GM12875 (cell line): ENCODE results near the gene ERC2.

Source experiments
- H3K4me3 ChIP-seq: one replicate; pipeline ENCODE4 v1.5.1; 2011; ENCODE audit warnings: low read depth, low read length, control low read depth
- TF ChIP-seq, protein P1 (sequence below): IDR thresholded peaks from 2 replicates; pipeline ENCODE4 v1.5.1; 2011; ENCODE audit warnings: low read depth, mild to moderate bottlenecking, control low read depth, inconsistent platforms, low read length, moderate library complexity, borderline replicate concordance; ENCODE audit not compliant: insufficient read depth

ERC2 gene

GRCh38 chr3:56291244-56291680 lies 177.0 kb downstream of the ERC2 start:
- H3K4me3 ChIP-seq: no peak overlapping the region
- TF ChIP-seq, protein P1, sequence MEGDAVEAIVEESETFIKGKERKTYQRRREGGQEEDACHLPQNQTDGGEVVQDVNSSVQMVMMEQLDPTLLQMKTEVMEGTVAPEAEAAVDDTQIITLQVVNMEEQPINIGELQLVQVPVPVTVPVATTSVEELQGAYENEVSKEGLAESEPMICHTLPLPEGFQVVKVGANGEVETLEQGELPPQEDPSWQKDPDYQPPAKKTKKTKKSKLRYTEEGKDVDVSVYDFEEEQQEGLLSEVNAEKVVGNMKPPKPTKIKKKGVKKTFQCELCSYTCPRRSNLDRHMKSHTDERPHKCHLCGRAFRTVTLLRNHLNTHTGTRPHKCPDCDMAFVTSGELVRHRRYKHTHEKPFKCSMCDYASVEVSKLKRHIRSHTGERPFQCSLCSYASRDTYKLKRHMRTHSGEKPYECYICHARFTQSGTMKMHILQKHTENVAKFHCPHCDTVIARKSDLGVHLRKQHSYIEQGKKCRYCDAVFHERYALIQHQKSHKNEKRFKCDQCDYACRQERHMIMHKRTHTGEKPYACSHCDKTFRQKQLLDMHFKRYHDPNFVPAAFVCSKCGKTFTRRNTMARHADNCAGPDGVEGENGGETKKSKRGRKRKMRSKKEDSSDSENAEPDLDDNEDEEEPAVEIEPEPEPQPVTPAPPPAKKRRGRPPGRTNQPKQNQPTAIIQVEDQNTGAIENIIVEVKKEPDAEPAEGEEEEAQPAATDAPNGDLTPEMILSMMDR: no peak

GRCh38 chr3:56290374-56290773 lies 177.9 kb downstream of the ERC2 start:
- no peak overlapping the region for H3K4me3 ChIP-seq
- TF ChIP-seq, protein P1: no peak

- TF ChIP-seq, protein P1: no peak
- no peak overlapping the region for H3K4me3 ChIP-seq
Measured at GRCh38 chr3:56288258-56288657, 180.0 kb downstream of the ERC2 start.

DNA sequence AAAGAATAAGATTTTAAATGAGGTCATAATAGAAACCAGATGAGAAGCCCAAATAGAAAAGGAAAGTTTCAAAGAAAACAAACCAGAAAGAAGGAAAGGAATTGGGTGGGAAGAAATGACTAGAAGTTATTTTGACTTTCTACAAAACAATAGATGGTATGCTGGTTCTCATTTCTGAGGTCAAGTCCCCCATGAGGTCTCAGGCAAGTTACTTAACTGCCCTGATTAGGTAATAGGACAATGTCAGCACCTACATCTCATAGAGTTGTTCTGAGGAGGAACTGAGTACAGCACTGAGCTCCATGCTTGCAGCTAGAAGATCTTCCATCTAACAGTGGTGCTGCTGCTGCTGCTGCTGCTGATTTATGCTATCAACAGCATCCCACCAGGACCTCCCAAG lies 185.9 kb downstream of the ERC2 start:
- TF ChIP-seq, protein P1: no peak
- no peak overlapping the region for H3K4me3 ChIP-seq

DNA sequence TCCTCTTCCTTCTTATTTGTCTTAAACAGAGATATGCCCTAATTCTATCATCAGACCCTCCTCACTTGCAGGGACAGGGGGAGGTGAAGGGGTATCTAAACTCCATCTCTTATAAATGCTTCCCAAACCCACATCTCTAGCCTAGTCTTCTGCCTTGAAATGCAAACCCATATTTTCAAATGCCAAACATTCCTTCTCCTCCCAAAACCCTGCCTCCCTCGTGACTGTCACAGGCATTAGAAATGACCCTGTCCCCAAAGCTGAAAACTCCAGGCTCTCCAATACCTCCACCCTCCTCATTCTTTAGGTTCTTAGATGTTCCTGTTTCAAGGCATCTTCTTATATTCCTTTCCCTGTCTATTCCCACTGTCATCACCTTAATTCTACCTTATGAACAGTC lies 191.0 kb downstream of the ERC2 start:
- TF ChIP-seq, protein P1: no peak
- H3K4me3 ChIP-seq: no peak overlapping the region

- H3K4me3 ChIP-seq: no peak overlapping the region
- TF ChIP-seq, protein P1: no peak
Measured at GRCh38 chr3:56275120-56275519, 193.1 kb downstream of the ERC2 start.

- no peak overlapping the region for H3K4me3 ChIP-seq
- TF ChIP-seq, protein P1: no peak
Measured at GRCh38 chr3:56269755-56270535, 198.3 kb downstream of the ERC2 start.
